Tibial nerve (tissue), 3 donors: Measurements from ENCODE around the gene BIRC6.

Source experiments
- POLR2A ChIP-seq, 2 donors: fragments of 450-650 bp; IDR thresholded peaks; one replicate each; pipeline ENCODE4 v1.6.1; 2017; ENCODE audit warnings: antibody characterized with exemption in 2 of 2, mild to moderate bottlenecking in 2 of 2, moderate library complexity in 2 of 2
- TF ChIP-seq, protein P1 (sequence below), 5 experiments: fragments of 200-600 bp in 3 of 5; fragments of 450-650 bp in 2 of 5; sonication (generic) in 3 of 5; IDR thresholded peaks; one replicate each; pipeline ENCODE4 v1.5.1; 2016 to 2019; ENCODE audit warnings: antibody characterized with exemption in 5 of 5, mild to moderate bottlenecking in 3 of 5, moderate library complexity in 2 of 5

DNA sequence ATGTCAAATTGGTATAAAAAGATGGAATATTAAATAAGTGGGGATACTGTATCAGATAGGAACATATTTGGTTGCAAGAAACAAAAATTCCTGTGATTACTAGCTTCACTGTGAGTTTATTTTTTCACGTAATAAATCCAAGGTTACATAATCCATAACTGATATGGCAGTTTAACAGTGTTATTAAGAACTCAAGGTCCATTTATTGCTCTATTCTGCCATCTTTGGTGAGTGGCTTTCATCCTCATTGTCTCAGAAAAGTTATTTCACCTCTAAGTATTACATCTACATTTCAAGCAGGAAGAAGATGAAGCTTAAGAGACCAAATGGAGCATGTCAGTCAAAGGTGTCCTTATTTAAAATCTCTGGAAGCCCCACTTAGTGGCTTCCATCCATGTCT is 41.9 kb upstream of the BIRC6 start:
- no peak for TF ChIP-seq POLR2A (IDR thresholded peaks at IDR 0.05)
- TF ChIP-seq, protein P1, sequence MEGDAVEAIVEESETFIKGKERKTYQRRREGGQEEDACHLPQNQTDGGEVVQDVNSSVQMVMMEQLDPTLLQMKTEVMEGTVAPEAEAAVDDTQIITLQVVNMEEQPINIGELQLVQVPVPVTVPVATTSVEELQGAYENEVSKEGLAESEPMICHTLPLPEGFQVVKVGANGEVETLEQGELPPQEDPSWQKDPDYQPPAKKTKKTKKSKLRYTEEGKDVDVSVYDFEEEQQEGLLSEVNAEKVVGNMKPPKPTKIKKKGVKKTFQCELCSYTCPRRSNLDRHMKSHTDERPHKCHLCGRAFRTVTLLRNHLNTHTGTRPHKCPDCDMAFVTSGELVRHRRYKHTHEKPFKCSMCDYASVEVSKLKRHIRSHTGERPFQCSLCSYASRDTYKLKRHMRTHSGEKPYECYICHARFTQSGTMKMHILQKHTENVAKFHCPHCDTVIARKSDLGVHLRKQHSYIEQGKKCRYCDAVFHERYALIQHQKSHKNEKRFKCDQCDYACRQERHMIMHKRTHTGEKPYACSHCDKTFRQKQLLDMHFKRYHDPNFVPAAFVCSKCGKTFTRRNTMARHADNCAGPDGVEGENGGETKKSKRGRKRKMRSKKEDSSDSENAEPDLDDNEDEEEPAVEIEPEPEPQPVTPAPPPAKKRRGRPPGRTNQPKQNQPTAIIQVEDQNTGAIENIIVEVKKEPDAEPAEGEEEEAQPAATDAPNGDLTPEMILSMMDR (IDR thresholded peaks at IDR 0.05) = no peak
